HG03432 (cell line): ENCODE results near the gene CDC20.
"Not testable (repeated sequence)": the region's sequence is repeated elsewhere in the genome, so short reads cannot be mapped to it uniquely, and the experiment has no call there.

ENCODE experiments used
- ATAC-seq: cut with Tn5 transposase; IDR thresholded peaks from one replicate; pipeline ENCODE4 v1.9.1; 2021; ENCODE audit warnings: mild to moderate bottlenecking, moderate library complexity; ENCODE audit not compliant: unreplicated experiment

The CDC20 gene

DNA sequence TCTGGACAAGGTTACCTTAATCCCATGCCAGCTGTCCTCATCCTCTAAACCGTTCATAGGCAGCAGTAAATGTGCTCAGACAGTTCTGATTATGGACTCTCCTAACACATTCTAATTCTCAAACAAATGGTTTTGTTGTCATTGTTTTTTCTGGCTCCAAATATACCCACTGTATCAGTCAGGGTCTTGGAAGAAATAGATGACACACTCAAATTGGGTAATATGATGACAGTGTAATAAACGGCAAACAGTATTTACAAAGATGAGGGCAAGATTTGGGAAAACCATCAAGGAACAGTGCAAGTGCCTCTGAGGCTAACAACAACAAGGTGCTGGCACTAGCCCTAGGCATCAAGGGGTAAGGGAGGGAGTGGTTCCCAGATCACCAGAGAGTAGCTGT is 4.3 kb upstream of the CDC20 start:
- no peak for ATAC-seq

DNA sequence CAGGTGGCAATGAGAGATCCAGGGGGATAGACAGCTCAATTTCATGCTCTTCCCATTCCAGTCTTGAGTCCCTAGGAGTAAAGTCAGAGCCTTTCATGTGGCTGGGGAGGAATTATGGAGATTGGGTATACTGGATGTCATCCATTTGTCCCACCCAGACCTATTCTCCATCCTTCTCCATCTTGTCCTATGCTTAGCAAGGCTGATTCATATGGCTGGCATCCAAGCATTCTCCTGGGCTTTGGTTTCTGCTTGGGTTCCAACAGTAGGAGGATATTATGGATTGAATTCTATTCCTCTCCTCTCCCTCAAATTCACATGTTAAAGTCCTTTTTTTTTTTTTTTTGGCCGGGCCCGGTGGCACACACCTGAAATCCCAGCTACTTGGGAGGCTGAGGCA is 3.8 kb upstream of the CDC20 start:
- no peak for ATAC-seq

DNA sequence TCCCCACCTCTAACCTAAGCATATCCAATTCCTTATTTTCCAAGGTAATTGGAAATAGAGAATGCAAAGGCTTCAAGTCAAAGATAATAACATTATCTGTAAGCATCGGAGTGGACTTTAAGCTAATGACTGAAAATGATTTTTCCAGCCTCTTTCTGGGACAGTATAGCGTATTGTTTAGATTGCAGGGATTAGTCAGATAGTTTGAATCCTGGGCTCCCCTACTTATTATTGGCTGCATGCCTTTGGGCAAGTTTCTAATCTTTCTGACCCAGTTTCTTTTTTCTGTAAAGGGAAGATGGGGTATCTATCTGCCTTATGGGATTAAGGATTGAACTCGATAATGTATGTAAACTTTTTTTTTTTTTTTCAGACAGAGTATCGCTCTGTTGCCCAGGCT is 1.5 kb upstream of the CDC20 start:
- ATAC-seq: no peak

DNA sequence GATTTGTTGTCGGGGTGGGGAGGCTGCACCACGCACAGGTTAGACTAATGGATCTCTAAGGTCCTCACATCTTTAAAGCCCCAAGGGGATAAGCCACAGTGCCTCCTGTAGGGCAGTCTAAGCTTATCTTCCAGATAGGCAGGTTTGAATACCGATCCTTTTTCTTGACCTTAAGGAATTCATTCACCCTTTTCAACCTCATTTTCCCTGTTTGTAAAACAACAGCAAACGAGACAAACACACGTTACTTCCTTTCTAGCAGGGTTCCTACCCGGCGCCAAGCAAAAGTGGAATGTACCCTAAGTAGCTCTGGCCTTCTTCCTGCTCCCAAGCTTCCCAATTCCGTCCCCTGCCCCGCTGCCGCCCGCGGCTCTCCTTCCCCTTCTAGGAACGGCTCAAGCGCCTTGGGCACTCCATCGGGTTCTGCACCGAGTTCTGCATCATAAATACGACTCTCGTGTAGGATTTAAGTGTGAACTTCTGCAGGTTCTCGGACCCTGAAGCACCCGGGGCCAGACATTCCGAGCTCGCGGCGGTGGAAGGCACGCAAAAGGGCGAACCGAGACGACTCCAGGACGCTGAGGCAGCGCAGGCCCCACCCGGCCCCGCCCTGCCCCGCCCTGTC is 548 bp upstream of the CDC20 start:
- ATAC-seq: no peak

- ATAC-seq: no peak
These were observed 915 bp downstream of the CDC20 start for GRCh38 chr1:43359696-43360095.

DNA sequence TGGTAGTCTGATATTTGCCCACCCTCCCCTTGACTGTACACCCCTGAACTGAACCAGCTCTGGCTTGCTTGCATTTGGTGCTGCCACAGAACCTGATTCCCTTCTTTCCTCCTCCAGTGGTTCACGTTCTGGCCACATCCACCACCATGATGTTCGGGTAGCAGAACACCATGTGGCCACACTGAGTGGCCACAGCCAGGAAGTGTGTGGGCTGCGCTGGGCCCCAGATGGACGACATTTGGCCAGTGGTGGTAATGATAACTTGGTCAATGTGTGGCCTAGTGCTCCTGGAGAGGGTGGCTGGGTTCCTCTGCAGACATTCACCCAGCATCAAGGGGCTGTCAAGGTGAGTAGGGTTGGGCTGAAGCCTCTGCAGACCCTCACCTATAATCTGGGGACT is 1.8 kb downstream of the CDC20 start:
- no peak for ATAC-seq

- ATAC-seq: no peak
These were observed 4.6 kb downstream of the CDC20 start for GRCh38 chr1:43363283-43363934.

DNA sequence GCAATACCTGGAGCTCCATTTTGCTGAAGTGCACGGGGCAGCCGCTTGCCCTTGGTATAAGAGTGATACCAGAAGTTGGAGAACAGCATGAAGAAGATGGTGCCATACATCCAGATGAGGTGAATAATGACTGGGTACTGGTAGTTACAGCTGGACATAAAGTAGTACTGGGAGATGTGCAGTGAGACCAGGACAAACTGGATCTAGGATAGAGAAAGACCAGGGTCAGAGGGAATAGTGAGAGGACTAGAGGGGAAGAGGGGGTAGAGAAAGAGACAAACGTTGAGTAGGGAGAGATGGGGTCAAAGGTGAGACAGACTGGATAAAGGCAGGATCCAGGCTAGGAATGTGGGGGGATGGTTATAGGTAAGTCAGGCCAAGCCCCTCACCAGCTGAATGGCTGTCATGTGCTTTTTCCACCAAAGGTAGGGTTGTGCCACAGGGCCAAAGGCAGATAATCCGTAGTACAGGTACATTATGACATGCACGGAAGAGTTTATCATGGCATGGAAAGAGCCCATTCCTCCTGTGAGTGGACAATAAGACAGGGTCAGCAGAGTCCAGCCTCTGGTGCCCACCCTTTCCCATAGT is 5.2 kb downstream of the CDC20 start:
- no peak for ATAC-seq

DNA sequence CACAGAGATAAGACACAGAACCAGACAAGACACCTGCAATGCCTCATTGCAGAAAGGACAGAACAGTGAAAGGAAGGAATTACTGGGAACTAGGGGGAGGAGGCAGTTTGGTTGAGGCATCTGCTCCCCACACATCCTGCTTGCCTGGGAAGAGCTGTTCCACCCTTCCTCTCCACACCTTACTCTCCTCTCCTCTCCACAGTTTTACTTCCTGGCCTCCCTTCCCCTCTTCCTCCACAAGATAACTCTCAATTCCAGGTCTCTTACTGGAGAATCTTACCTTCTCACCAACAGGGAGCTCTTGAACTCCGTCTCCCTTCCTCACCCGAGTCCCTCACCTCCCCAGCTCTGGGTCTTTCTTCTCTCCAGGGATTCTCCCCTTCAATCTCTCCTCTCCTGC is 6.9 kb downstream of the CDC20 start:
- ATAC-seq: no peak

DNA sequence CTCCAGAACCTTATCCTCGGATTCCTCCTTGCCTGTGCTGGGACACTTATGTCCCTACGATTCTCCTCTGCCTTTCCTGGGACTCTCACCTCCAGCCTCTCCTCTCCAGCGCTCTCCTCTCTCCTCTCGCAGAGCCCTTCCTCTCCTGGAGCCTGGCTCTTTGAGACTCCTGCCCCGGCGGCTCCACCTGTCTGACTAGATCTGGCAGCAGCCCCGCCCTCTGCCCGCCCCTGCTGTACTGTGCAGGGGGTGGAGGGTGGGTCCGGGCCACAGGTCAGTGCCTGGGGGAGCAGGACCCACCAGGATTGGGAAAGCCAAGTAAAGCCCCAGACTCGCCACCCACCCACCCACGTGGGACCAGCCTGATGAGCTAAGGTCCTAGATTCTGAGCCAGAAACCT is 7.4 kb downstream of the CDC20 start:
- ATAC-seq: no peak

- ATAC-seq: no peak
These were observed 7.8 kb downstream of the CDC20 start for GRCh38 chr1:43366601-43367025.

- ATAC-seq: peak; percentile 50
These were observed 8.5 kb downstream of the CDC20 start for GRCh38 chr1:43367026-43367903.

DNA sequence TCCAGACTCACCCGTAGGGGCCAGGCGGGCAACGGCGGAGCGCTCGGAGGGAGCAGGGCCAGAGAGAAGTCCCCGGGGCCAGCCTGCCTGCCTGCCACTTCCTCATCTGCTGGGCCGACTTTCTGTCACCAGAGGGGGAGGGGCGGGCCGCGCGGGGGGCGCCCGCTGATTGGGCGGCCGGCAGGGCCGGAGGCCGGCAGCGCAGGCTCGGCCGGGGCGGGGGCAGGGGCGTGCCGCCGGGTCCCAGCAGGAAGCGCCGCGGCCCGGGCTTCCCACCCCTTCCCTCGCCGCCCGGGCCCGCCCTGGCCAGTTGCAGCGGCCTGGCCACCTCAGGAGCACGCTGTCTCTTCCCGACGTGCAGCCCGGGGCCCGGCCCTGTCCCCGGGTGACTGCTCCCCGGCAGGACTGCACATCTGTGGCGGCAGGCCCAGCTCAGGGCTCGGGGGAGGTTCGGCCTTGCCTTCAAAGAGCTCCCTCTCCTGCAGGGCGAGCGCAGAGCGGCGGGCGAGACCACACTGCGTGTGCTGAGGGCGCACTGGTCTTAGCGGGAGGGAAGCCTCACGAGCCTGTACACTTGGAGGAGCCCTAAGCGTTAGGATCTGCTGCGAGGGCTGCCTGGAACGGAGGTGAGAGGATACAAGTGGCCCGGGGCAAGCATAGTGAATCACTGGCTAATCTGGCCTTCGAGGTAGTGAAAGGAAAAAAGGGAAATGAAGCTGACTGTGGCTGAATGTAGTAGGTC is 9.3 kb downstream of the CDC20 start, which contains the start of gene ELOVL1:
Gene ELOVL1, minus strand, starts transcription at position 108 of the 742 bp plus-strand sequence. CDS start 2,402 bp downstream, outside the sequence.
- ATAC-seq: peak; percentile 79

DNA sequence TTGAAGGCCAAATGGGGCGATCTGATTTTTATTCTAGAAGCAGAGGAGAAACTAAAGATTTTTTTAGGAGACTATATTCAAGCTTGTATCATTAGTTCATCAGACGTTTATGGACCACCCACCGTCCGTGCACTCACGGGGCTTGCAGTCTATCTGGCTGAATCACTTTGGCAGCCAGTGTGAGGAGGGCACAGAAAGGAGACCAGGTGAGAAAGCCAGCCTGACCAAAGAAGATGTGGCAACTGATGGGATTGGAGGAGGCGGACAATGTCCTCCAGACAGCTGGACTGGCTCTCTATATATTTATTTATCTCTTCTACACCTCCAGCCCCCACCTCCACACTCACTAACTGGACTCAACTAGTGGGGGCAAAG is 9.9 kb downstream of the CDC20 start:
- no peak for ATAC-seq

GRCh38 chr1:43369779-43370178 is 11.0 kb downstream of the CDC20 start:
- not testable (repeated sequence) for ATAC-seq

DNA sequence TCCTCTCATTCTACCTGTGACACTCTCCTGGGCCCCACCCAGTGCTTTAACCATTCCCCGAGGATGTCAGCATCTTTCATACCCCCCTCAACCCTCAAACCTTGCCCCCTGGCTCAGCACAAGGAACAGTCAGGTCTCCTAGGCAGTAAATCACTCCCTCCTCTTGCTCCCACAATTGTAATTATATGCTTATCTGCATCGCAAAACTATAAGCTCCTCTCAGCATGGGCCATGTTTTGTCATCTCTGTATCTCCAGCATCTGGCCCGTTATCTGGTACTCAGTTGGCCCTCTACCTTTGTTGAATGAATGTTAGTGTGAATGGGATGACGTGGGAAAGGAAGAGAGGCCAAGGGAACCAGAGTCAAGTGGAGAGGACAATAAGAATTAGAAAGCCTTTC is 11.8 kb downstream of the CDC20 start:
- no peak for ATAC-seq

DNA sequence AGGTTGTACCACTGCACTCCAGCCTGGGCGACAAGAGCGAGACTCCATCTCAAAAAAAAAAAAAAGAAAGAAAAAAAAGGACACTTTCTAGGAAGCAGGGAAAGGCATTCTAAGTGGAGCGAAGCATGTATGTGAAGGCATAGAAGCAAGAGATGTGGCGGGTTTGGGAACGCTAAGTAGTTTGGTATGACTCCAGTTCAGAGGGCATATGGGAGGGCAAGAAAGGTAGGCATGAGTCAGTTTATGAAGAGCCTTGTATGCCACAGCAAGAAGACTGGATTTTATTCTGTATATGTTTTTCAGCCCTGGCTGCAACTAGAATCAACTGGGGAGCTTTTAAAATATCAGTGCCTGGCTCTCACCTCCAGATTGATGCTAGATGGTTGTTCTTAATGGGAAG is 13.4 kb downstream of the CDC20 start:
- no peak for ATAC-seq

DNA sequence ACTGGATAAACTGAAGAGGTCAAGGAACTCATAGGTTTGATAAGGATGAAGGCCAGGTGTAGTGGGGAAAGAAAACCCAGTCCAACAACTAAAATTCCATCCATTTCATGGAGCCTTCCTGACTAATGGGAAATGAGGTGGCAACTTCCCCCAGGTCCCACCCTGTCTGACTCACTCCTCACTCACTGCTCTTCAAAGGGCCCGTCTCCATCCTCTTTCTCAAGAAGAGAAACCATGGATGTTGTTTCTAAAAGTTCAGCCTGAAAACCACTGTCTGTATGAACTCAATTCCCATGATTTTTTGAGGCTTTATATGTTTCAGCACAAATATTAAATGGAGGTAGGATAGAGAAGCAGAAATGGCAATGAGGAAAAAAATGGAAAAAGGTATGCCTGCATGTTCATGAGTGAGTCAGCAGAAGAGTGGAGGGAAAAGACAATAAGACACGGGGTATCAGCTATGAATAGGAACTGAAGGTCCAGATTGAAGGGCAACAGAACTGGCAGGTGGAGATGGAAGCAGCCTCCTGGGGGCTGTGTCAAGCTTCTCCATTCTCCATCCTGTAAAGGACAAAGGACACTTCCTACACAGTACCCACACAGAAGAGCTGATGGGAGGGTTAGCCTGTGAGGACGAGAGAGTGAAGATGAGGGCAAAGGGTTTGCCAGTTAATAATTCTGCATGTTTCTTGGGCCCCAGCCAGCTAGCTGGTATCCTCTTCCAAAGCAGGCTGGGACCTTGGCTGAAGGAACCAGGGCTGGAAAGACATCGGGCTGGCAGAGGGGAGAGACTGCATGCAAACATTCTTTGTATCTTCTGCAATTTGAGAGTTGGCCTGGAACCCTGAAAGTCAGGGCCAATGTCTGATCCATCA is 14.5 kb downstream of the CDC20 start:
- ATAC-seq: no peak

DNA sequence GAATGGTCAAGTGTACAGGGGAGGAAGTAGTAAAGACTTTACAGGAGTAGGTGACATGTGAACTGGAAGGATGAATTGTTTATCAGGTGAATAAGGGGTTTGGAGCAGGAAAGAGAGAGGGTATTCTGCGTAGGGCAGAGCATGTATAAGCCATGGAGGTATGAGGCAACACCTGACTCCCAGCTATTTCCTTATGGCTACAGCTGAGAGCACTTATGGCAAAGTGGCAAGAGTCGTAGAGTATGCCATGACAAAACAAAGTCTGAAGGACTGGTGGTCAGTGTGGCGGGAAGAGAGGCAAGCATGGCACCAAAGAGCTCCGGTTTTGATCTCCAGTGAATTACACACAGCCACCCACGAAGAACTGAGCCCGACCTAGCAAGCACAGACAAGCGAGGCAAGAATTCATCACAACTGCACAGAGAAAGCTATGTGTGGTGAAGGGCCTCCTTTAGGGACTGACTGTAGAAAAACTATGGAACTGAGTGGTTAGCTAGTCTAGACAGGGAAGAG is 18.0 kb downstream of the CDC20 start:
- ATAC-seq: no peak

- ATAC-seq: no peak
These were observed 19.1 kb downstream of the CDC20 start for GRCh38 chr1:43377831-43378230.
